Endodermal cell (in vitro differentiated cells): ENCODE measurements around the gene REC114. TPM values are rescaled to one million over a fixed set of nuclear protein-coding genes. Genes with fewer than 3 reads are reported as not detected.
"Not testable (repeated sequence)": the region's sequence is repeated elsewhere in the genome, so short reads cannot be mapped to it uniquely, and the experiment has no call there.

ENCODE experiments used
- DNase-seq: peaks from one replicate; pipeline ENCODE4 v3.0.0-alpha.2; 2017
- H3K27ac ChIP-seq: 2 replicates; pipeline ENCODE4 v1.5.1; 2013; ENCODE audit warnings: mild to moderate bottlenecking, low read depth, low read length, moderate library complexity
- H3K27me3 ChIP-seq: 2 replicates; pipeline ENCODE4 v1.6.1; 2013; ENCODE audit warnings: mild to moderate bottlenecking, low read length, moderate library complexity; ENCODE audit not compliant: insufficient read depth, control insufficient read depth, poor library complexity, severe bottlenecking
- H3K36me3 ChIP-seq: 2 replicates; pipeline ENCODE4 v1.7.0; 2013; ENCODE audit warnings: mild to moderate bottlenecking, low read length, moderate library complexity; ENCODE audit not compliant: control insufficient read depth, insufficient read depth
- H3K4me1 ChIP-seq: one replicate; pipeline ENCODE4 v1.7.0; 2013; ENCODE audit warnings: low read length; ENCODE audit not compliant: control insufficient read depth, insufficient read depth
- H3K4me3 ChIP-seq: 2 replicates; pipeline ENCODE4 v1.5.1; 2013; ENCODE audit warnings: mild to moderate bottlenecking, low read length, moderate library complexity
- H3K9ac ChIP-seq: 2 replicates; pipeline ENCODE4 v1.6.1; 2013; ENCODE audit warnings: mild to moderate bottlenecking, low read length, moderate library complexity; ENCODE audit not compliant: poor library complexity, severe bottlenecking; ENCODE audit errors: extremely low read depth
- H3K9me3 ChIP-seq: 2 replicates; pipeline ENCODE4 v1.6.1; 2013; ENCODE audit warnings: mild to moderate bottlenecking, low read length, moderate library complexity; ENCODE audit not compliant: control insufficient read depth
- H3K27ac Mint-ChIP-seq: 2 replicates; pipeline ENCODE4 v1.8.0; 2020; ENCODE audit warnings: mixed read lengths
- H3K27me3 Mint-ChIP-seq: 2 replicates; pipeline ENCODE4 v1.8.0; 2021; ENCODE audit warnings: mild to moderate bottlenecking, mixed read lengths; ENCODE audit not compliant: insufficient read depth
- H3K36me3 Mint-ChIP-seq: 2 replicates; pipeline ENCODE4 v1.8.0; 2020; ENCODE audit warnings: low read depth, mixed read lengths
- H3K4me1 Mint-ChIP-seq: 2 replicates; pipeline ENCODE4 v1.8.0; 2020; ENCODE audit warnings: mixed read lengths
- H3K4me3 Mint-ChIP-seq: 2 replicates; pipeline ENCODE4 v1.8.0; 2020; ENCODE audit warnings: mild to moderate bottlenecking, moderate library complexity, mixed read lengths
- H3K9me3 Mint-ChIP-seq: 2 replicates; pipeline ENCODE4 v1.8.0; 2020; ENCODE audit warnings: mild to moderate bottlenecking, mixed read lengths
- WGBS, 2 experiments: methylation state at CpG; one replicate each; pipeline versions ENCODE4 v1.1.5 to v1.1.7; 2013; ENCODE audit warnings: missing lambda C conversion rate in 2 of 2, mixed read lengths in 1 of 2; ENCODE audit not compliant: insufficient coverage in 1 of 2, insufficient read length in 1 of 2; 5-methylcytosine and 5-hydroxymethylcytosine counted together
- total RNA-seq, 2 donors: library from RNA; stranded (reverse); fragmentation: NEBNext Ultra II Directional in 1 of 2; extraction: Animal tissue kit (Norgen Biotek cat#: 25700) in 1 of 2; gene quantifications; 2 replicates in 1 of 2; 3 replicates in 1 of 2; pipeline ENCODE4 v1.2.1, GENCODE V29; 2021
- TF ChIP-seq, protein P1 (sequence below): fragments of 200-600 bp; sonication (generic); conservative IDR thresholded peaks from 2 replicates; pipeline ENCODE4 v1.5.0; 2021; ENCODE audit warnings: antibody characterized with exemption, mild to moderate bottlenecking

REC114 gene
- total RNA-seq, 2 donors from 2014 or later = not detected

DNA sequence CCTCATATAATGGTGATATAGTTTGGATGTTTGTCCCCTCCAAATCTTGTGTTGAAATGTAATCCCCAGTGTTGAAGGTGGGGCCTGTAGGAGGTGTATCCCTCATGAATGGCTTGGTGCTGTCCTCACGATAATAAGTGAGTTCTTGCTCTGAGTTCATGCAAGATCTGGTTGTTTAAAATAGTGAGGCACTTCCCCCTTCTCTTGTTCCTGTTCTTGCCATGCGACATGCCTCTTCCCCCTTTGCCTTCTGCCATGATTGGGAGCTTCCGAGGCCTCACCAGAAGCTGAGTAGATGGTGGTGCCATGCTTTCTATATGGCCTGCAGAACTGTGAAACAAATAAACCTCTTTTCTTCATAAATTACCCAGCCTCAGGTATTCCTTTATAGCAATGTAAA is 39.2 kb downstream of the REC114 start:
- 93 to 100% methylated on average over 2 to 3 of the region's 3 CpGs for WGBS, 2 experiments
- Mint-ChIP-seq H3K9me3 (no peaks in the 10 kb centered on the region), H3K27me3 (no peaks in the 10 kb centered on the region), H3K4me3 (no peak overlapping the region), H3K4me1 (no peaks in the 10 kb centered on the region), H3K27ac (no peak overlapping the region), H3K36me3 (no peaks in the 10 kb centered on the region)
- Histone ChIP-seq H3K36me3 (no peaks in the 10 kb centered on the region), H3K9me3 (no peaks in the 10 kb centered on the region), H3K27me3 (no peaks in the 10 kb centered on the region), H3K27ac (no peak overlapping the region), H3K4me1 (no peaks in the 10 kb centered on the region), H3K9ac (no peak overlapping the region), H3K4me3 (no peak overlapping the region)
- DNase-seq = no peak
- TF ChIP-seq, protein P1, sequence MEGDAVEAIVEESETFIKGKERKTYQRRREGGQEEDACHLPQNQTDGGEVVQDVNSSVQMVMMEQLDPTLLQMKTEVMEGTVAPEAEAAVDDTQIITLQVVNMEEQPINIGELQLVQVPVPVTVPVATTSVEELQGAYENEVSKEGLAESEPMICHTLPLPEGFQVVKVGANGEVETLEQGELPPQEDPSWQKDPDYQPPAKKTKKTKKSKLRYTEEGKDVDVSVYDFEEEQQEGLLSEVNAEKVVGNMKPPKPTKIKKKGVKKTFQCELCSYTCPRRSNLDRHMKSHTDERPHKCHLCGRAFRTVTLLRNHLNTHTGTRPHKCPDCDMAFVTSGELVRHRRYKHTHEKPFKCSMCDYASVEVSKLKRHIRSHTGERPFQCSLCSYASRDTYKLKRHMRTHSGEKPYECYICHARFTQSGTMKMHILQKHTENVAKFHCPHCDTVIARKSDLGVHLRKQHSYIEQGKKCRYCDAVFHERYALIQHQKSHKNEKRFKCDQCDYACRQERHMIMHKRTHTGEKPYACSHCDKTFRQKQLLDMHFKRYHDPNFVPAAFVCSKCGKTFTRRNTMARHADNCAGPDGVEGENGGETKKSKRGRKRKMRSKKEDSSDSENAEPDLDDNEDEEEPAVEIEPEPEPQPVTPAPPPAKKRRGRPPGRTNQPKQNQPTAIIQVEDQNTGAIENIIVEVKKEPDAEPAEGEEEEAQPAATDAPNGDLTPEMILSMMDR = no peak

DNA sequence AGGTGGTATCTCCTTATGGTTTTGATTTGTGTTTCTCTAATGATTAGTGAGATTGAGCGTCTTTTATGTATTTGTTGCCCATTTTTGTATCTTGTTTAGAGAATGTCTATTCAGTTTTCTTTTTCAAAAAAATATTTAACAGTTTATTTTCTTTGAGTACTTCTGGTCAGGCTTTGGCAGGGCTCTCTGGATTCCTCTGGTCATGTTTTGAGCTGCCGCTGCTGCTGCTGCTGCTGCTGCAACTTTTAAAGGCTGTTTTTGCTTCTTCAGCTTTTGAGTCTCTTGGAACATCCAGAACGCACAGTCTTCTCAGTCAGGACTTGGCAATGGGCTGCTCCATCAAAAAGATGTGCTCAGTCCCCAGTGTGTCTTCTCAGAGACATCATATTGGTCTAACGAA is 40.1 kb downstream of the REC114 start:
- 90 to 100% methylated on average over 2 to 4 of the region's 4 CpGs for WGBS, 2 experiments

DNA sequence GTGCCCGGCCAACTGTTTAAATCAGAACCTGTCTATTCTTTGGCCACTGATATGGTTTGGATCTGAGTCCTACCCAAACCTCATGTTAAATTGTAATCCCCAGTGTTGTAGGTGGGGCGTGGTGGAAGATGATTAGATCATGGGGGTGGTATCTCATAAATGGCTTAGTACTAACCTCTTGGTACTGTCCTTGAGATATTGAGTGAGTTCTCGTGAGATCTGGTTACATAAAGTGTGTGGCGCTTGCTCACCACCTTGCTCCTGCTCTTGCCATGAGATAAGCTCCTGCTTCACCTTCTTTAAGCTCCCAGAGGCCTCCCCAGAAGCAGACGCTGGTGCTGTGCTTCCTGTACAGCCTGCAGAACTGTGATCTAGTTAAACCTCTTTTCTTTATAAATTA is 42.4 kb downstream of the REC114 start:
- Mint-ChIP-seq H3K27me3 (no peaks in the 10 kb centered on the region), H3K9me3 (no peaks in the 10 kb centered on the region), H3K4me1 (no peaks in the 10 kb centered on the region), H3K4me3 (no peak overlapping the region), H3K36me3 (no peaks in the 10 kb centered on the region), H3K27ac (no peak overlapping the region)
- H3K4me1 ChIP-seq = no peaks in the 10 kb centered on the region
- no peak overlapping the region for H3K9ac ChIP-seq
- no peaks in the 10 kb centered on the region for H3K9me3 ChIP-seq
- no peak for DNase-seq
- H3K27ac ChIP-seq = no peak overlapping the region
- TF ChIP-seq, protein P1 = no peak
- no peaks in the 10 kb centered on the region for H3K27me3 ChIP-seq
- H3K36me3 ChIP-seq = no peaks in the 10 kb centered on the region
- H3K4me3 ChIP-seq = no peak overlapping the region
- 93 to 95% methylated on average over 2 to 5 of the region's 5 CpGs for WGBS, 2 experiments

More for the DNA sequence above, 40.1 kb downstream of the REC114 start:
- H3K36me3 ChIP-seq = no peaks in the 10 kb centered on the region
- no peaks in the 10 kb centered on the region for H3K9me3 ChIP-seq
- H3K27me3 Mint-ChIP-seq = no peaks in the 10 kb centered on the region
- H3K36me3 Mint-ChIP-seq = no peaks in the 10 kb centered on the region
- TF ChIP-seq, protein P1 = no peak
- H3K27ac ChIP-seq = no peak overlapping the region
- no peaks in the 10 kb centered on the region for H3K27me3 ChIP-seq
- H3K4me1 Mint-ChIP-seq = no peaks in the 10 kb centered on the region
- H3K27ac Mint-ChIP-seq = no peak overlapping the region
- no peak for DNase-seq
- no peak overlapping the region for H3K9ac ChIP-seq
- H3K4me1 ChIP-seq = no peaks in the 10 kb centered on the region
- H3K4me3 Mint-ChIP-seq = no peak overlapping the region
- H3K9me3 Mint-ChIP-seq = no peaks in the 10 kb centered on the region
- no peak overlapping the region for H3K4me3 ChIP-seq

DNA sequence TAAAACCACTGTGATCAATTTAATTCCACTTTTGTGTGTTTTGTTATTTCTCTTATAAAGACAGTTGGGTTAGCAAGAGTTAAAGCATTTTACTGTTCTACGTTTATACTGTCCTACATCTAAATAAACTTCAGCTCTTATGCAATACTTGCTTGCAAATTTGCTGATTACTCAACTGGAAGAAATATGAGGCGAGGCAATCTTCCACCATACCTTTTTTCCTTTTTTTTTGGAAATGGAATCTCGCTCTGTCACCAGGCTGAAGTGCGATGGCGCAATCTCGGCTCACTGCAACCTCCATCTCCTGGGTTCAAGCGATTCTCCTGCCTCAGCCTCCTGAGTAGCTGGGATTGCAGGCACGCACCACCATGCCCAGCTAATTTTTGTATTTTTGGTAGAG is 42.9 kb downstream of the REC114 start:
- H3K36me3 ChIP-seq, H3K4me1 Mint-ChIP-seq, H3K27ac ChIP-seq, H3K27me3 Mint-ChIP-seq, H3K4me3 Mint-ChIP-seq, H3K36me3 Mint-ChIP-seq, H3K9me3 ChIP-seq, H3K27ac Mint-ChIP-seq, H3K27me3 ChIP-seq, H3K4me3 ChIP-seq, DNase-seq, H3K9me3 Mint-ChIP-seq, H3K9ac ChIP-seq, H3K4me1 ChIP-seq: not testable (repeated sequence)
- WGBS, 2 experiments = 90 to 94% methylated on average over 5 to 8 of the region's 8 CpGs
